Activated CD8-positive, alpha-beta memory T cell treated with anti-CD3 and anti-CD28 coated beads for 24 hours (primary cell): ENCODE measurements around the gene NXPE1.

Experiments used
- DNase-seq: peaks from one replicate; pipeline ENCODE4 v3.0.0-alpha.2; 2020

NXPE1 gene

GRCh38 chr11:114562166-114562916, 2.7 kb upstream of the NXPE1 start:
- no peak for DNase-seq

GRCh38 chr11:114556135-114556534, 3.5 kb downstream of the NXPE1 start:
- no peak for DNase-seq

DNA sequence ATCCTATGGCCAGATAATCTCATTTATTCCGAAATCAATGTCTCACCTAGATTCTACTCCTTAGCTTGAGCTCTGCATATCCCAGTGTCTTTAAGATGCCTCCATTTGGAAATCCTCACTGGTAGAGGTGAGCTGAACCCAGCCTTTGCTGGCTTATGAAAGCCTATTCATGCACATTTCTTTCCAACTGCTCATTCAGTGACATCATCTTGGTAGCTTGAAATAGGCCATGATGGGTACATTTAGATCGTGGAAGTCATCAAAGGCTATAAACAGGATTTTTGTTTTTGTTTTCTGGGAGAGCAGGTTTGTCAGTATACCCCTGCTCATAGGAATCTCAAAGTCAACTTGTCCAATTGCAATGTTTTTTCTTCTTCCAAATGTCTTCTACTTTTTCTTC, 6.0 kb downstream of the NXPE1 start:
- no peak for DNase-seq

GRCh38 chr11:114551060-114551459, 8.6 kb downstream of the NXPE1 start:
- DNase-seq, result no peak

- no peak for DNase-seq
Measured at GRCh38 chr11:114525682-114526081, 34.0 kb downstream of the NXPE1 start.

DNA sequence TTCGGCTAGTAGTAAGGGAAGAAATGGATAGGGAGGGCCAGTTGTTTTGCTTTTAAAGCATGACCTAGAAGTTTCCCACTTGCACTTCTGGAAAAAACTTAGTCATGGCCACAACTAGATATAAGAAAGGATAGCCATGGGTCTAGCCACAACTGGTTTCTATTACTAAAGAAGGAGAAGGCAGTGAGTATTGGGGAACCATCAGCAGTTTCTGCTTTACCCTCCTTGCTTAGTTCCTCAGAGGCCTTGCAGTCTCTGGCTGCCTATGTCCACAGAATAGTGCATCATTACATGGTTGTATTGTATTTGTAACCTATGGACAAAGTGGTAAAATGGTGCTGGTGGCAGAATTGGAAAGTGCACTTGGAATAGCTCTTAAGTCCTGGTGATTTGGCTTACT, 35.6 kb downstream of the NXPE1 start:
- no peak for DNase-seq

- DNase-seq, result no peak
Measured at GRCh38 chr11:114522818-114523217, 36.9 kb downstream of the NXPE1 start.

- no peak for DNase-seq
Measured at GRCh38 chr11:114511538-114511937, 48.1 kb downstream of the NXPE1 start.

DNA sequence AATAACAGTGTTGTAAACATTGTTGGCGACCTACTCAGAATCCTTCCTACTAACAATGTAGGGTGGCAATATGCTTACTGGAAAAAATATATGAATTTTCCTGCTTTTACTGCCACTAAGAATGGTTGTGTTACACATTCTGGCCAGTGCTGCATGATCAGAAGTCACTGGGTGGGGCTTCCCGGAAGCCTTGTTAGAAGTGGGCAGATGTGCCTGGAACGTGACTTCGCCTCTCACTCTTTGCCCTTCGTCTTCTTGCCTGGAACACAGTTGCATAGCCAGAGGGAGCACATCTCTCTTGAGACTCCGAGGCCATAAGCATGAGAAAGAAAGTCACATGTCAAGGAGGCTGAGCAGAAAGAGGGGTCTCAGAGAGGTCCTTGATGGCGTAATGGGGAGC, 48.6 kb downstream of the NXPE1 start:
- no peak for DNase-seq

DNA sequence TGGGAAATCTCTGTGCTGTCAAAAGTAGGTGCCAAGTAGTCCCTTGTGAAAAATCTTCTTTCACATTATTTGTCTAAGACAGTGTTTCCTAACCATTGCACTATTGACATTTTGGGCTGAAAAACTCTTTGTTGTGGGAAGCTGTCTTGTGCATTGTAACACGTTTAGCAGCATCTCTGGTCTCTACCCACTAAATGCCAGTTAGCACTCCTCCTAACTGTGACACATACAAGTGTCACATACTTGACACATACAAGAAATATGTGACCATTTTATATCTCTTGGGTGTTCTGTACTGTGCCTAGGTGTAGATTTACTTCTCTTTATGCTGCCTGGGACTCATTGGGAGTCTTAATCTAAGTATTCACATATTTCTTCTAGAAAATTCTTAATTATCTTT, 57.8 kb downstream of the NXPE1 start:
- DNase-seq, result no peak

DNA sequence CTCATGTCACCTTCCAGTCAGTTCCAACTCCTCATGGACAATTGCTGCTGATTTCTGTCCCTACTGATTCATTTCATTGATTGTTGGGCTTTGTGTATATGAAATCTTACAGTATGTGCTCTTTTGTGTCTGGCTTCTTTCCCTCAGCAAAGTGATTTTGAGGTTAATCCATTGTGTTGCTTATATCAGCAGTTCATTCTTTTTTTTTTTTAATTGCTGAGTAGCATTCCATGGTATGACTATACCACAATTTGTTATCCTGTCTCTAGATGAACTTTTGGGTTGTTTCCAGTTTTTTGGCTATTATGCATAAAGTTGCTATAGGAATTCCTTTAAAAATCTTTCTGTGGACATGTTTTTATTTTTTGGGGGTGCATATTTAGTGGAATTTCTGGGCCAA, 59.9 kb downstream of the NXPE1 start:
- DNase-seq, result no peak

- DNase-seq, result no peak
Measured at GRCh38 chr11:114496915-114497314, 62.8 kb downstream of the NXPE1 start.

DNA sequence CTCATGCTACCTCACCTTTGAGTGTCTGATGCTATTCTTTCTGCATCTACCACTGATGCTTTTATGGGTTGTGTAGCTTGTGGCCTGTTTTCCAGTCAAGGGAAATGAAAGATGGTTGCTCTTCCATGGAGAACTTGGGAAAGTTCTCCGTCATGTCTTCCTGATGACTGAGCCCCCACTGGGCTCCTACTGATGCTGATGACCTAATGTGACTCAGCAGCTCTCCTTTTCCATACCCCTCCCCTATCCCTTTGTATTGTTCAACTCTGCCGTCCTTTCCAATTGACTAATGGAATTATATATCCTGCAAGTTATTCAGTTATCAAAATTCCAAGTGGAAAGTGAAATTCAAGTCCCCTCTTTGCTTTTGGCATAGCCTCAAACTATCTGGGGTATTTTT, 75.8 kb downstream of the NXPE1 start:
- DNase-seq, result no peak

GRCh38 chr11:114482114-114482513, 77.6 kb downstream of the NXPE1 start:
- DNase-seq, result no peak

GRCh38 chr11:114479331-114479730, 80.3 kb downstream of the NXPE1 start:
- no peak for DNase-seq

DNA sequence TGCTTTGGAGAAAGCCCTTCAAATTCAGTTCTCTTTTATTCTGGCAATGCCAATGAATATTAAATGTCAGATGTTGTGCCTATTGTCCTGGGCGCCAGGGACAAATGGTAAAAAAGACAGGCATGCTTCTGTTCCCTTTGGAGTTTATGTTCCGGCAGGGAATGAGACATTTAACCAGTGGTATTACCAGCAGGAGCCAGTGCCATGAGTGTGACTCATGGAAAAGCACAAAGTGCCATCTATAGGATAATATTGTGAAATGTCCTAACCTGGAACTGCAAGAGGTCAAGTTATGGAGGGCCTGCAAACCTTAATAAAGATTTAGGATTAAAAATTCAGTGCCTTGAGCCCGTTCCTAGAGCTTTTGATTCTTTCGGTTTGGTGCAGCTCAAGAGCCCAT, 80.9 kb downstream of the NXPE1 start:
- no peak for DNase-seq

- no peak for DNase-seq
Measured at GRCh38 chr11:114478001-114478410, 81.7 kb downstream of the NXPE1 start.

DNA sequence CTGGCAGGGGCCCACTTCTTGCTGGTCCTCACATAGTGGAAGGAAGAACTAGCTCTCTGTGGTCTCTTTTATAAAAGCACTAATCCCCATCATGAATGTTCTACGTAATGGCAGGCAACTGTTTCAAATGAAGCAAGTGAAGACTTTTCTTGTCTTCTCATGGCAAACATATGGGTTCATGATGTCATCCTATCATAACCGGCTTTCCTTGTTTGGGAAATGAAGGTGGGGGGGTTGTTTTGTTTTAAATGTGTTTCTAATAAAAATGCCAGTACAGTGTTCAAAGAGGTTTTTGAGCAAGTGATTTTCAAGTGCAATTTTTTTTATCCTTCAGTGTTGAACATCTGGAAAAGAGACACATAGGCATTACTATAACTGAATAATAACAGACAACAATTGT, 87.0 kb downstream of the NXPE1 start:
- DNase-seq, result no peak
